Suprapubic skin (tissue), 4 donors: Measurements from ENCODE around the gene TEX261.

ENCODE experiments used
- EP300 ChIP-seq: sonication (generic); formaldehyde crosslinking; IDR thresholded peaks from one replicate; pipeline ENCODE4 v1.6.1; 2017; ENCODE audit warnings: antibody characterized with exemption
- POLR2AphosphoS5 ChIP-seq, 3 donors: sonication (generic); formaldehyde crosslinking; IDR thresholded peaks; one replicate each; pipeline ENCODE4 v1.6.1; 2017; ENCODE audit warnings: antibody characterized with exemption in 3 of 3

DNA sequence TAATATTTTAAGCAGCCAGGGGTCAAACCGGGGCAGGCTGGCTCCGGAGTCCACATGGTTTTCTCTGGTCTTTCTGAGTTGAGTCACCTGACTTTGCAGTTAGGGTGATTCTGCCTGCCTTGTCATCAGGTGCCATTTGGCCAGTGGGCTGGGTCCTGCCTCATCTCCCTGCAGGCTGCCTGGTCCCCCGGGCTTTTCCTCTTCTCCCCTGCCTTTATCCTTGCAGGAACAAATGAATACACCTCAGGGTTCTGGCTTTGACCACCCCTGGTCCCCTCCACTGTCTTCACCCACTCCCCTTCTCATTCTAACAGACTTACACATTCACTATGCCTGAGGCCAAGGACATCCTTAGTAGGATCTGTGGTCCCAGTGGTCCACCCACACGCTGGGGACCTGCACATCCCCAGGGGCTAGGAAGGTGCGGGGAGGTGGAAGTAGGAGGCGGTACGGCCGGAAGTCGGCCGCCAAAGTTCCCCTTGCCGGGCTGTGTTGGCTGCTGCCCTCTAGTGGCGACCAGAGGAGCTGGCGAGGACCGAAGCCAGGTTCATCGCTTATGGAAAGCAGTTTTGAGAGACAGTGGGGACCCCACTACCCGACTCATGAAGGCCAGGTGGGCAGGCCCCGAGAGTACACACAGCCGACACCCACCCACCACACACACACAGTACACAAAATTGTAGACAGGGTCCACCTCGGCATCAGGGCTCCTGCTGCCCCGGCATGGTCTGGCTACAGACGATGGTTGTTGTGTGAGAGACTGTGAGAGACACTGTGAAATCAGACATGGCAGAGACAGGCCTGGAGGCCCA is 6.3 kb upstream of the TEX261 start:
- no peak for TF ChIP-seq POLR2AphosphoS5 (IDR thresholded peaks at IDR 0.05)
- TF ChIP-seq EP300, result no peak
